SK-N-SH (cell line): Measurements from ENCODE around the gene FN3K. TPM values are rescaled to one million over a fixed set of nuclear protein-coding genes. Genes with fewer than 3 reads are reported as not detected.

Experiments used
- CTCF ChIA-PET: fragments of 300-600, 350-600 bp; formaldehyde crosslinking; extraction: SDS; loops from one replicate; lab custom pipeline; 2021; lab: Yijun Ruan, JAX
- POLR2A ChIA-PET: fragments of 350-600 bp; sonication (Branson Sonifier 250); formaldehyde crosslinking; extraction: SDS; loops from one replicate; lab custom pipeline; 2020; ENCODE audit warnings: antibody characterized with exemption, inconsistent platforms; lab: Yijun Ruan, JAX
- DNase-seq: peaks from one replicate; pipeline ENCODE4 v3.0.0; 2012
- H2AFZ ChIP-seq: fragments of 200-600 bp; sonication (generic); 2 replicates; pipeline ENCODE4 v1.8.1; 2016; ENCODE audit warnings: antibody characterized with exemption, mild to moderate bottlenecking, low read depth
- H3F3A ChIP-seq: fragments of 200-600 bp; sonication (generic); replicated peaks from 2 replicates; pipeline ENCODE3; 2016; ENCODE audit warnings: antibody characterized with exemption, mild to moderate bottlenecking; ENCODE audit not compliant: insufficient read depth
- H3K27ac ChIP-seq, 2 experiments: fragments of 200-500 bp in 1 of 2; fragments of 200-600 bp in 1 of 2; sonication (Bioruptor generic) in 1 of 2; sonication (generic), shearing (Covaris generic) in 1 of 2; 2 replicates each; pipeline versions ENCODE4 v1.5.1 to v1.6.1; 2014 to 2016; ENCODE audit warnings: low read depth in 2 of 2, inconsistent platforms in 1 of 2, low read length in 1 of 2, mild to moderate bottlenecking in 1 of 2, mixed read lengths in 1 of 2
- H3K27me3 ChIP-seq: fragments of 200-600 bp; sonication (generic), shearing (Covaris generic); 2 replicates; pipeline ENCODE4 v1.6.1; 2016; ENCODE audit warnings: mixed run types; ENCODE audit not compliant: insufficient read depth
- H3K36me3 ChIP-seq, 2 experiments: fragments of 200-500 bp in 1 of 2; fragments of 200-600 bp in 1 of 2; sonication (Bioruptor generic) in 1 of 2; sonication (generic) in 1 of 2; replicated peaks in 1 of 2; 2 replicates each; pipeline versions ENCODE3 to v1.5.1; 2014 to 2016; ENCODE audit warnings: low read length in 1 of 2, mild to moderate bottlenecking in 1 of 2; ENCODE audit not compliant: insufficient read depth in 2 of 2, control insufficient read depth in 1 of 2
- H3K4me1 ChIP-seq, 2 experiments: fragments of 200-500 bp in 1 of 2; fragments of 200-600 bp in 1 of 2; sonication (Bioruptor generic) in 1 of 2; sonication (generic), shearing (Covaris generic) in 1 of 2; 2 replicates each; pipeline versions ENCODE4 v1.5.1 to v1.6.1; 2014 to 2016; ENCODE audit warnings: low read depth in 1 of 2, low read length in 1 of 2, mixed run types in 1 of 2; ENCODE audit not compliant: insufficient read depth in 2 of 2, control insufficient read depth in 1 of 2
- H3K4me2 ChIP-seq: fragments of 200-600 bp; sonication (generic), shearing (Covaris generic); 2 replicates; pipeline ENCODE4 v1.6.1; 2017; ENCODE audit warnings: mixed run types
- H3K4me3 ChIP-seq, 2 experiments: fragments of 200-500 bp in 1 of 2; fragments of 200-600 bp in 1 of 2; sonication (Bioruptor generic) in 1 of 2; sonication (generic), shearing (Covaris generic) in 1 of 2; 2 replicates each; pipeline versions ENCODE4 v1.5.1 to v1.8.1; 2014 to 2016; ENCODE audit warnings: low read depth in 2 of 2, inconsistent platforms in 1 of 2, low read length in 1 of 2, mild to moderate bottlenecking in 1 of 2, mixed read lengths in 1 of 2, moderate library complexity in 1 of 2
- H3K79me2 ChIP-seq: fragments of 200-600 bp; sonication (generic); 2 replicates; pipeline ENCODE4 v1.8.1; 2017; ENCODE audit warnings: mild to moderate bottlenecking; ENCODE audit not compliant: insufficient read depth
- H3K9ac ChIP-seq: fragments of 200-600 bp; sonication (generic); 2 replicates; pipeline ENCODE4 v1.6.1; 2017; ENCODE audit warnings: mixed run types
- H3K9me2 ChIP-seq: fragments of 200-600 bp; sonication (generic); 2 replicates; pipeline ENCODE4 v1.6.1; 2017; ENCODE audit warnings: mixed run types
- H3K9me3 ChIP-seq: fragments of 200-600 bp; sonication (generic); 2 replicates; pipeline ENCODE4 v1.6.1; 2017; ENCODE audit warnings: mixed run types, mild to moderate bottlenecking, moderate library complexity
- H4K20me1 ChIP-seq: fragments of 200-600 bp; sonication (generic); 2 replicates; pipeline ENCODE4 v1.6.1; 2017; ENCODE audit warnings: mild to moderate bottlenecking, mixed run types; ENCODE audit not compliant: insufficient read depth
- CTCF ChIP-seq: fragments of 200-600 bp; sonication (generic); IDR thresholded peaks from 2 replicates; pipeline ENCODE4 v1.6.1; 2017; ENCODE audit warnings: antibody characterized with exemption, mild to moderate bottlenecking, moderate library complexity
- ELF1 ChIP-seq: IDR thresholded peaks from 2 replicates; pipeline ENCODE4 v1.4.0; 2012
- FOXM1 ChIP-seq: IDR thresholded peaks from 2 replicates; pipeline ENCODE4 v1.4.0; 2012; ENCODE audit warnings: low read depth, mild to moderate bottlenecking
- GABPA ChIP-seq: IDR thresholded peaks from 2 replicates; pipeline ENCODE4 v1.4.0; 2012; ENCODE audit warnings: low read depth, mild to moderate bottlenecking
- GATA2 ChIP-seq: sonication (generic); formaldehyde crosslinking; IDR thresholded peaks from 2 replicates; pipeline ENCODE4 v1.5.0; 2020; ENCODE audit warnings: mild to moderate bottlenecking, missing genetic modification reagents
- IRF3 ChIP-seq: fragments of 150-350 bp; IDR thresholded peaks from 2 replicates; pipeline ENCODE4 v1.6.1; 2016; ENCODE audit warnings: mild to moderate bottlenecking, low read depth, low read length
- RCOR1 ChIP-seq: fragments of 150-350 bp; IDR thresholded peaks from 2 replicates; pipeline ENCODE4 v1.6.1; 2017; ENCODE audit warnings: antibody characterized with exemption, low read length
- REST ChIP-seq: IDR thresholded peaks from 2 replicates; pipeline ENCODE4 v1.6.1; 2012; ENCODE audit warnings: mild to moderate bottlenecking, low read depth, low read length, moderate library complexity
- YY1 ChIP-seq: IDR thresholded peaks from 2 replicates; pipeline ENCODE4 v1.4.0; 2012; ENCODE audit warnings: low read depth, mild to moderate bottlenecking
- WGBS: methylation state at CpG from one replicate; pipeline ENCODE4 v1.1.6; 2017; ENCODE audit warnings: low lambda C conversion rate; 5-methylcytosine and 5-hydroxymethylcytosine counted together
- polyA plus RNA-seq, 3 experiments: library from polyadenylated mRNA; depleted of rRNA; stranded (reverse); fragments of >200 nt; gene quantifications; 2 replicates each; pipeline ENCODE4 v1.2.3, GENCODE V29; 2012

The FN3K gene
- polyA plus RNA-seq, 1 of the 3 experiments (the other 2 are of a cell fraction) = 9.9 TPM

GRCh38 chr17:82699551-82699950, 35.9 kb upstream of the FN3K start (continued):
- TF ChIP-seq REST (no peak), ELF1 (no peak), RCOR1 (no peak), YY1 (no peak), FOXM1 (no peak), CTCF (no peak), GATA2 (no peak), GABPA (no peak)

GRCh38 chr17:82702231-82702927, 33.0 kb upstream of the FN3K start:
- no peak overlapping the region for H3K4me3 ChIP-seq
- no peak for DNase-seq
- H3K9ac ChIP-seq = no peak overlapping the region
- no peak overlapping the region for H3K27ac ChIP-seq
- peaks cover 0 to 8% of the 10 kb centered on the region in 2 experiments; a peak in 1 of 4 replicates for H3K4me1 ChIP-seq
- no peak overlapping the region for H3K4me2 ChIP-seq
- TF ChIP-seq IRF3 = no peak
- TF ChIP-seq CTCF = no peak
- H3K79me2 ChIP-seq = no peaks in the 10 kb centered on the region
- no peaks in the 10 kb centered on the region for H3K27me3 ChIP-seq
- H4K20me1 ChIP-seq = no peaks in the 10 kb centered on the region
- no peak overlapping the region for H2AFZ ChIP-seq
- H3K36me3 ChIP-seq = no peaks in the 10 kb centered on the region
- 70% methylated on average over 19 of the region's 20 CpGs for WGBS
- H3F3A ChIP-seq = peaks cover 2% of the 10 kb centered on the region
- no peaks in the 10 kb centered on the region for H3K9me3 ChIP-seq
- ChIA-PET POLR2A (no interaction called here), CTCF (interaction anchor here (1.3 kb wide), 1 partner anchor 9 kb away, joined by 5 read pairs; no protein-coding TSS in a partner anchor)
- H3K9me2 ChIP-seq = no peaks in the 10 kb centered on the region
